Liver (tissue), 3 donors: ENCODE measurements around the gene RRP8.

ENCODE experiments used
- FOXA1 ChIP-seq: IDR thresholded peaks from 2 replicates; pipeline ENCODE4 v1.6.1; 2016; ENCODE audit warnings: antibody characterized with exemption
- GABPA ChIP-seq, 2 donors: IDR thresholded peaks in 1 of 2; conservative IDR thresholded peaks in 1 of 2; 2 replicates each; pipeline ENCODE4 v1.6.1; 2016; ENCODE audit warnings: antibody characterized with exemption in 2 of 2, mild to moderate bottlenecking in 1 of 2, moderate library complexity in 1 of 2
- HNF4G ChIP-seq: IDR thresholded peaks from 2 replicates; pipeline ENCODE4 v1.6.1; 2016; ENCODE audit warnings: antibody characterized with exemption
- RAD21 ChIP-seq, 2 donors: IDR thresholded peaks; 2 replicates each; pipeline ENCODE4 v1.6.1; 2016; ENCODE audit warnings: antibody characterized with exemption in 2 of 2, mild to moderate bottlenecking in 2 of 2
- YY1 ChIP-seq: IDR thresholded peaks from 2 replicates; pipeline ENCODE4 v1.6.1; 2016; ENCODE audit warnings: antibody characterized with exemption, mild to moderate bottlenecking
- TF ChIP-seq, protein P1 (sequence below): fragments of 150-350 bp; IDR thresholded peaks from 2 replicates; pipeline ENCODE4 v1.5.1; 2017; ENCODE audit warnings: improper control_type of control experiment, low read depth, low read length; ENCODE audit not compliant: missing input control
- TF ChIP-seq, protein P2 (sequence below): IDR thresholded peaks from 2 replicates; pipeline ENCODE4 v1.6.1; 2016; ENCODE audit warnings: antibody characterized with exemption
- TF ChIP-seq, protein P3 (sequence below): IDR thresholded peaks from 2 replicates; pipeline ENCODE4 v1.6.1; 2016; ENCODE audit warnings: antibody characterized with exemption, mild to moderate bottlenecking
- donor health status: healthy.
- donor health status: healthy.

DNA sequence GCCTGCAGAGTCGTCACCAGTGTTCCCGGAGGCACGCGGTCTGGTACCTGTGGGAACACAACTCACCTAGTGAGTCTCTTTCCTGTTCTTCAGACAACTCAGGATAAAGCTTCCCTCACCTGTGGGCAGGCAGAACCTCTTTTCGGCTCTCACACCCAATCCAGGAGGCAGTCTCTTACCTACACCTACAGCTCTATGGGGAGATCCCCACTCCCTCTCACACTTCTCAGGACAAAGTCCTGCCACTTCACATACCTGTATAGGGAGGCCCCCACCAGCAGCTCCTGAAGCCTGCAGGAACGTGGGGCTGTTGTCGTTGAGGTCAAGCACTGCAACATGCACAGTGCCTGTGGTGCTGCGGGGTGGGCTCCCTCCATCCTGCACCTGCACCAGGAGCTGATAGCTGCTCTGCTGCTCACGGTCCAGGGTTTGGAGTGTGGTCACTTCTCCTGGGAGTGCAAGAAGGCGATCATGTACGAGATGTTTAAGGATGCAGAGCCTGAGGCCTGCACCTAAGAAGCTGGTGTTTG, 28.0 kb upstream of the RRP8 start:
- TF ChIP-seq, protein P1, sequence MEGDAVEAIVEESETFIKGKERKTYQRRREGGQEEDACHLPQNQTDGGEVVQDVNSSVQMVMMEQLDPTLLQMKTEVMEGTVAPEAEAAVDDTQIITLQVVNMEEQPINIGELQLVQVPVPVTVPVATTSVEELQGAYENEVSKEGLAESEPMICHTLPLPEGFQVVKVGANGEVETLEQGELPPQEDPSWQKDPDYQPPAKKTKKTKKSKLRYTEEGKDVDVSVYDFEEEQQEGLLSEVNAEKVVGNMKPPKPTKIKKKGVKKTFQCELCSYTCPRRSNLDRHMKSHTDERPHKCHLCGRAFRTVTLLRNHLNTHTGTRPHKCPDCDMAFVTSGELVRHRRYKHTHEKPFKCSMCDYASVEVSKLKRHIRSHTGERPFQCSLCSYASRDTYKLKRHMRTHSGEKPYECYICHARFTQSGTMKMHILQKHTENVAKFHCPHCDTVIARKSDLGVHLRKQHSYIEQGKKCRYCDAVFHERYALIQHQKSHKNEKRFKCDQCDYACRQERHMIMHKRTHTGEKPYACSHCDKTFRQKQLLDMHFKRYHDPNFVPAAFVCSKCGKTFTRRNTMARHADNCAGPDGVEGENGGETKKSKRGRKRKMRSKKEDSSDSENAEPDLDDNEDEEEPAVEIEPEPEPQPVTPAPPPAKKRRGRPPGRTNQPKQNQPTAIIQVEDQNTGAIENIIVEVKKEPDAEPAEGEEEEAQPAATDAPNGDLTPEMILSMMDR: no peak
- TF ChIP-seq HNF4G: no peak
- TF ChIP-seq, protein P2, sequence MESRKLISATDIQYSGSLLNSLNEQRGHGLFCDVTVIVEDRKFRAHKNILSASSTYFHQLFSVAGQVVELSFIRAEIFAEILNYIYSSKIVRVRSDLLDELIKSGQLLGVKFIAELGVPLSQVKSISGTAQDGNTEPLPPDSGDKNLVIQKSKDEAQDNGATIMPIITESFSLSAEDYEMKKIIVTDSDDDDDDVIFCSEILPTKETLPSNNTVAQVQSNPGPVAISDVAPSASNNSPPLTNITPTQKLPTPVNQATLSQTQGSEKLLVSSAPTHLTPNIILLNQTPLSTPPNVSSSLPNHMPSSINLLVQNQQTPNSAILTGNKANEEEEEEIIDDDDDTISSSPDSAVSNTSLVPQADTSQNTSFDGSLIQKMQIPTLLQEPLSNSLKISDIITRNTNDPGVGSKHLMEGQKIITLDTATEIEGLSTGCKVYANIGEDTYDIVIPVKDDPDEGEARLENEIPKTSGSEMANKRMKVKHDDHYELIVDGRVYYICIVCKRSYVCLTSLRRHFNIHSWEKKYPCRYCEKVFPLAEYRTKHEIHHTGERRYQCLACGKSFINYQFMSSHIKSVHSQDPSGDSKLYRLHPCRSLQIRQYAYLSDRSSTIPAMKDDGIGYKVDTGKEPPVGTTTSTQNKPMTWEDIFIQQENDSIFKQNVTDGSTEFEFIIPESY: no peak
- TF ChIP-seq, protein P3, sequence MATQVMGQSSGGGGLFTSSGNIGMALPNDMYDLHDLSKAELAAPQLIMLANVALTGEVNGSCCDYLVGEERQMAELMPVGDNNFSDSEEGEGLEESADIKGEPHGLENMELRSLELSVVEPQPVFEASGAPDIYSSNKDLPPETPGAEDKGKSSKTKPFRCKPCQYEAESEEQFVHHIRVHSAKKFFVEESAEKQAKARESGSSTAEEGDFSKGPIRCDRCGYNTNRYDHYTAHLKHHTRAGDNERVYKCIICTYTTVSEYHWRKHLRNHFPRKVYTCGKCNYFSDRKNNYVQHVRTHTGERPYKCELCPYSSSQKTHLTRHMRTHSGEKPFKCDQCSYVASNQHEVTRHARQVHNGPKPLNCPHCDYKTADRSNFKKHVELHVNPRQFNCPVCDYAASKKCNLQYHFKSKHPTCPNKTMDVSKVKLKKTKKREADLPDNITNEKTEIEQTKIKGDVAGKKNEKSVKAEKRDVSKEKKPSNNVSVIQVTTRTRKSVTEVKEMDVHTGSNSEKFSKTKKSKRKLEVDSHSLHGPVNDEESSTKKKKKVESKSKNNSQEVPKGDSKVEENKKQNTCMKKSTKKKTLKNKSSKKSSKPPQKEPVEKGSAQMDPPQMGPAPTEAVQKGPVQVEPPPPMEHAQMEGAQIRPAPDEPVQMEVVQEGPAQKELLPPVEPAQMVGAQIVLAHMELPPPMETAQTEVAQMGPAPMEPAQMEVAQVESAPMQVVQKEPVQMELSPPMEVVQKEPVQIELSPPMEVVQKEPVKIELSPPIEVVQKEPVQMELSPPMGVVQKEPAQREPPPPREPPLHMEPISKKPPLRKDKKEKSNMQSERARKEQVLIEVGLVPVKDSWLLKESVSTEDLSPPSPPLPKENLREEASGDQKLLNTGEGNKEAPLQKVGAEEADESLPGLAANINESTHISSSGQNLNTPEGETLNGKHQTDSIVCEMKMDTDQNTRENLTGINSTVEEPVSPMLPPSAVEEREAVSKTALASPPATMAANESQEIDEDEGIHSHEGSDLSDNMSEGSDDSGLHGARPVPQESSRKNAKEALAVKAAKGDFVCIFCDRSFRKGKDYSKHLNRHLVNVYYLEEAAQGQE: no peak
- TF ChIP-seq FOXA1: no peak
- TF ChIP-seq GABPA (IDR thresholded peaks at IDR 0.05 in 1 of 2, conservative IDR thresholded peaks at IDR 0.05 in 1 of 2): no peak
- no peak for TF ChIP-seq RAD21 (IDR thresholded peaks at IDR 0.05)
- TF ChIP-seq YY1: no peak
